LoVo (cell line): ENCODE measurements around the gene SDK1.
"Not testable (repeated sequence)": the region's sequence is repeated elsewhere in the genome, so short reads cannot be mapped to it uniquely, and the experiment has no call there.

Experiments
- DNase-seq: peaks from one replicate; pipeline ENCODE4 v3.0.0-alpha.2; 2016; ENCODE audit warnings: low spot score

SDK1 gene

DNA sequence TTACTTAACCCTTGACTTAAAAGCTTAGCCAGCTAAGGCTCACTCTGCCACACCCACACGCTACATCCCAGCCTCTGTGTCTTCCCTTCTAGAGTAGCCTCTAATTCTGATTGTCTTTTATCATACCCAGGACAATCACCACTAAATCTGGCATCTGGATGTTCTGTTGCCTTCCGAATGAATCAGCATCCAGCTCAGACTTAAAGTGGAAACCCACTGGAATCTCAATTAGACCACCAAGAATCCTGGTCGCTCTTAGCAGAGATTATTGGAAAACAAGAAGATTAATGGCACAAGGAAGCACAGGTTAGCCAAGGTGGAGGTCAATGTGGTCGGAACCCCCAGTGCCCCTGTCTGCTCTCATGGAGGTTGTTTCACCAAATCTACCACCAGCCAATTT lies 976.9 kb downstream of the SDK1 start:
- no peak for DNase-seq

DNA sequence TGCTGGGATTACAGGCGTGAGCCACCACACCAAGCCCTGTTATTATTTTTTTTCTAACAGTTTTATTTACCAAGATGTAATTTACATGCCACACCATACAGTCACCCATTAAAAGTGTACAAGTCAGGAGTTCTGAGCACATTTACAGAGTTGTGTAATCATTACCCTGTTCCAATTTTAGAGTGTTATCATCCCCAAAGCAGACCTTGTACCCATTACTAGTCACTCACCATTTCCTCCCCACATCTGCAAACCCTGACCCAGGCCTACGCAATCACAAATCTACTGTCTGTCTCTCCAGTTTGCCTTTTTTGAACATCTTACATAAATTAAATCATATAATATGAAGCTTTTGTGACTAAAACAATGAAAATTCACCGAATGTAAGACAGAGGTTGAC lies 978.2 kb downstream of the SDK1 start:
- no peak for DNase-seq

DNA sequence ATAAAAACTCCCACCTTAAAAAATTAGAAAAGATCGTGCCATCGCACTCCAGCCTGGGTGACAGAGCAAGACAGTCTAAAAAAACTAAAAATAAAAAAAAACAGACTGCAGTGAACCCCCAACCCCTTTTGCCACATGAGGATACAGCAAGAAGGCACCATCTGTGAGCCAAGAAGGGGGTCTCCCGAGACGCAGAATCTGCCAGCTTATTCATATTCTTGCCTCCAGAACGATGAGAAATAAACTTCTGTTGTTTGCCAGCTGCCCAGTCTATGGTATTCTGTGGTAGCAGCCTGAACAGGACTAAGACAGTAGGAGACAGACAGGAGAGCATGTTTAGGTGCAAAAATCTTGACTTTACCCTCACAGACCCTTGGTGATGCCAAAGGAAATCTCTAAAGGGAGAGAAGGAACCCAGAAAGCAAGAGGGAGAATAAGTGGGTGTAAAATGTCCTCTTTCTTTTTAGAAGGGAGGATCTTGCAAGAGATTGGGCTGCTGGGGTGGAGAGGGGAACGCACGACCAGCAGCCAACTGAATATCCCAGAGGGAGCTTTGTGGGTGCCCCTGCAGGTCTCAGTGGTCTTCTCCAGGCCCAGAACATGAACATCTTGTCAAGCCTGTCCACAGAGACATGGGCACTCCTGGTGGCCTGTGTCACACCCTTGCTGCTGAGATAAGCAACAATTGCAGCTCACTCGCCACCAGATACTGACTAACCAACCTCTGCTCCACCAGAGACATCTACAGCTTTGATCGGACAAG lies 980.4 kb downstream of the SDK1 start:
- no peak for DNase-seq

DNA sequence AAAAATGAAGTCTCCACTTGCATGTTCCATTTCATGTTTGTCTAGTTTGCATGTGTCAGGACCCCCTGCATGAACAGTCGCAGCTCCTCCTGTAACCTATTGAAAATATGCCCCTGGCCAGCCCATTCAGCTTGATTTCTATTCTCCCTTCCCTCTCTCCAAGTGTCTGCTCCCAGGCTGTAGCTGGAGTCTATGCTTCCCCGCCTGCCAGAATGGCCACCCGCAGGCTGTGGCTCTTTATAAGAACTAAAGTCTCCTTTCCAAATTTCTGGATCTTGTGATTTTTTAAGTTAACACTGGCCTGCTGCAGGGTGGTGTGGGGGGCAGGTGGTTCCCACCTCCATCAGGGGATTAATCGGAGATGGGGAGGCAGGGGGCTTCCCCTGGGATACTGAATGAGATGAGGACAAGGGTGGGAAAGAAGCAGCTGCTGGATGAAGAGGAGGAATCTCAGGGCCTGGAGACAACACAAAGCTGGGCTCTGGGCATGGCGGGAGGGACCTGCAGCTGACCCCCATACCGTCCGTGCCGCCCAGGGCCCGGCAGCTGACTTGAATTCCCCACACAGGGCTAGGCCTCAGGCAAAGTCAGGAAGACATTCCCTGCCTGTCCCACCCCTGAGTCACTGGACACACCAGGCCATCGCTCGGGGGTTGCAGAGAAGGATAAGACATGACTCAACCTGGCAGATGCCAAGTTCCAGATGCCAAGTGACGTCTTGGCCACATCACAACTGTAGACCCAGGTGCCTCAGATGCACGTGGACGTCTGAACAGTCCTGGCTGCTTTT lies 981.6 kb downstream of the SDK1 start:
- DNase-seq: peak; percentile 76

DNA sequence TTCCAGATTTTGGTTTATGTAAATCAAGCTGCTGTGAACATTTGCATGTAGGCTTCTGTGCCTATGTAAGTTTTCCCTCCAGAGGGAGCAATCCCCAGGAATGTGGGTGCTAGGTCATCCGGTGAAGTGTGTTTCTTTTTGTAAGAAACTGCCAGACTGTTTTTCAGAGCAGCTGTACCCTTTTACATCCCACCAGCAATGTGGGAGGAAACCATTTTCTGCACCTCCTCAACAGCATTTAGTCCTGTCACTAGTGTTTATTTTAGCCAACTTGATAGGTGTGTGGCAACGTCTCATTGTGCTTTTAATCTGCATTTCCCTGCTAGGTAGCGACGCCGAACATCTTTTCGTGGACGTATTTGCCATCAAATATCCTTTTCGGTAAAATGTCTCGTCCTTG lies 985.3 kb downstream of the SDK1 start:
- DNase-seq: no peak

DNA sequence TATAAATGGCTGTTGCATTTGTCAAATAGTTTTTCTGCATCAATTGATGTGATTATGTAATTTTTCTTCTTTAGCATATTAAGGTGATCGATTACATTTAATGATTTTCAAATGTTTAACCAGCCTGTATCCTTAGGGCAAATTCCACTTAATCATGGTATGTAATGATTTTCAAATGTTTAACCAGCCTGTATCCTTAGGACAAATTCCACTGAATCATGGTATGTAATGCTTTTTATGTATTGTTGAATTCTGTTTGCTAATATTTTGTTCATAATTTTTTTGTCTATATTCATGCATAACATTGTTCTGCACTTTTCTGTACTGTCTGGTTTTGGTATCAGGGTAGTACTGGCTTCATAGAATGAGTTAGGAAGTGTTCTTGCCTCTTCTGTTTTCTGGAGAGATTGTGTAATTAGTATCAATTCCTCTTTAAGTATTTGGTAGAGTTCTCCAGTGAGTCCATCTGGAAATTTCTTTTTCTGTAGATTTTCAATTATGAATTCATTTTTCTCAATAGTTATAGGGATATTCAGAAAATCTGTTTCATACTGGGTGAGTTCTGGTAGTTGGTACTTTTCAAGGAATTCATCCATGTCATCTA lies 987.8 kb downstream of the SDK1 start:
- DNase-seq: no peak

DNA sequence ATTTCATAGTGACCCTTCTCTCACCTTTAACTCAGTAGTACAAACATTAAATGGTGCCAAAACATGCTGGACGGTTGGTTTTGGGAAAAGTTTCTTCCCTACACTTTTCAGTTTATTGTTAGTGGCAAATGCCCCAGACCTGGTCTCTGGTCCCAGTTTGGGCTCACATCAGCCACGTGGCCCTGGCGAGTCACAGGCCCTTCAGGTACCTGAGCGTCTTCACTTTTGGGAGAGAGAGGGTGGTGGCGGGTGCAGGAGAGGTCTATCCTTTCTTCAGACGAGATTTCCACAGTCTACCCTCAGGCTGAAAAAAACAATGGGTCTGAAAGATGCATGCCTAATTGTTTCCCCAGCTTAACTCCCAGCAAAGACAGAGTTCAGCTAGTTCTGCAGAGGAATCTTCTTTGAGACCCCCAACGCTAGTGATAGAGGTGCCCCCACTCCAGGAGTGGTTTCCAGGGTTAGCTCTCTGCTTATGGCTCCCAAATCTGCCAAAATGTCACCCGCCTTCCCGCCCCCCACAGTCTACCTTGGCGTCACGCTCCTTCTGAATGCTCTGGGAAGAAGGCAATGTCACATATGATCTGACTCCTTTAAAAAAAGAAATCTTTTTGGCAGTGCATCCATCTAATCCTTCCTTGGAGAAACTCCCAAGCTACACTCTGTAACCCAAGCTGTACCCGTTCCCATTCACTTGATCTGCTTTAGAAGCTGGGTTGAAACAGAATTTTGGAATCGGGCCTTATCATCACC lies 996.3 kb downstream of the SDK1 start:
- DNase-seq: no peak

DNA sequence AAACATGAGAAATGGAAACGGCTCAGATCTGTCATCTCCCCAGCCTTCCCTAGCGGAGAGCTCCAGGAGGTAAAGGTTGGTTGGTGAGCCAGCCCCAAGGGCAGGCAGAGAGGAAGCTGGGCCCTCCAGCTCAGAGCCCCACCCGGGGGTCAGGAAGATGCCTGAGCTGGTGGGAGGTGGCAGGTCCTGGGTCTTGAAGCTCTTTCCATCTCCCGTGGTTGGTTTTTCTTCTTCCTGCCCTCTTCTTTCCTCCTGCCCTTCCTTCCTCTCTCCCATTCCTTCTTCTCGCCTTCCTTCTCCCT lies 996.8 kb downstream of the SDK1 start:
- DNase-seq: no peak

DNA sequence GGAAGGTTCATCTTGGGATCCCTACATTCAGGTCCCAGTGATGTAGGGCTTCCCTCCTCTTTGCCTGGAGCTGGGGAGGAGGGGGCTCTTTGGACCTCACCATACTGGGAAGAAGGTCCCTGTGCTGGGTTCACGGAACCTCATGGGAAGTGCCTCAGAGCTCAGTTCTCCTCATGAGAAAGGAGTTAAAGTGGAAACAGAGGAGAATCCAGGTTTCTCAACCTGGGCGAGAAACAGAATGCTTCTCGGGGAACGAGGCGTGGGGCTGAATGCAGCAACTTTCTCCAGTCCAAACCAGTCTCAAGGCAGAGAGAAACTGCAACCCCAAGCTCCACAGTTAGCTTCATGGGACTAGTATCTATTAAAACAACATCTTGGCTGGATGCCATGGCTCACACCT lies 998.4 kb downstream of the SDK1 start:
- DNase-seq: no peak

DNA sequence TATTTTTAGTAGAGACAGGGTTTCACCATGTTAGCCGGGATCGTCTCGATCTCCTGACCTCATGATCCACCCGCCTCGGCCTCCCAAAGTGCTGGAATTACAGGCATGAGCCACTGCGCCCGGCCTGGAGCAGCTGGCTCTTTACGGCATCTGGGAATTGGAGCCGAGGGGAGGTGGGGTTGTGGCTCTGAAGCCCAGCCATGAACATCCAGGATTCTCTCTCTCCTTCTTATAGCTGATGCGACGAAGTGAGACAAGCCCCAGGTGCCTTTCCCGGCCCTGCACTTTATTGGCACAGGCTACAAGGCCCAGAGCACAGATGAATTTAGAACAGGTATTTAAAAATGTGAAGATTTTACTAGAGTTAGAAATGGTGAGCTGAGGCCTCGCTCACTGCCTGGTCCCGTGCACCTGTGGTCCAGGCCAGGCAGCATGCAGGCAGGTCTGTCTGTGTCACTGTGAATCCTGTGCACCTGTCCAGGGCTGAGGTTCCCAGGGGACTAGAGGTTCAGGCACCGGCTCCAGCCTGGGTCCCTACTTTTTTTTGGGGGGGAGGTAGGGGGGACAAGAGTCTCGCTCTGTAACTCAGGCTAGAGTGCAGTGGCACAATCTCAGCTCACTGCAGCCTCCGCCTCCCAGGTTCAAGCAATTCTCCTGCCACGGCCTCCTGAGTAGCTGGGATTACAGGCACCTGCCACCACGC lies 1001.3 kb downstream of the SDK1 start:
- no peak for DNase-seq

DNA sequence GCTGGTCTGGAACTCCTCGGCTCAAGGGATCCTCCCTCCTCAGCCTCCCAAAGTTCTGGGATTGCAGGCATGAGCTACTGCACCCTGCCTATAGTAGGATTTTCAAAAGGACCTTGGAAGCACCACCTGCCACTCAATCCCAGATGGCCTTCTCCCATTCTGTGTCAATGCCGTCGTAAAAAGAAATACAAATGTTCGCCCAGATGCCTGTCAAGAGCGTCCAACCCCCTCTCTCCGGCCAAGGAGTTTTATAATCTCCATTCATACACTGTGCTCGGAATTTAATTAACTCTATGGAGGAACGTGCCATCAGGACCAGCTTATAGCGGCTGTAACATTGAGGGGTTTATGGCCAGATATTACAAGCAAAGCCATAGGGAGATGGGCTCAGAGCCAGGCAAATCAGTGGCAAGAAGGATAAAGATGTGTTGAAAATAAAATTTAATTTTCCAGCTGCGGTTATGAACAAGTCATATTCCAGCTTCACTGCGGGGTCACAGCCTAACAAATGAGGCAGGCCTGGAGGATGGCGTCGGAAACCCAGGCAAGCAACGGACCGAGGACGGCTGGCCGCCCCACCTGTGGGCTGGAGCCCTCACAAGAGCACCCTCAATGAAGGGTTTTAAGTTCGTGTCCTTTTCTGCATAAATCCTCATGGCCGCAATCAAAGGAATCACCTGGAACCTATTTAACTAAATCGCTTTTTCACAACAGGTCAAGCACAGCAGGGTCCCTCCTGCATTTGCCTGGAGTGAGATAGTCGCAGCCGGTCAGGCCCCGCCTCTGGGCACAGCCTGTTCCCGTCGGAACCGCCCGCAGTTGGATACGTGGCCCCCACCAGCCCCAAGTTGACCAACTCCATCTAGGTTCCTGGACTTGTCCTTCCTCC lies 1006.5 kb downstream of the SDK1 start:
- no peak for DNase-seq

DNA sequence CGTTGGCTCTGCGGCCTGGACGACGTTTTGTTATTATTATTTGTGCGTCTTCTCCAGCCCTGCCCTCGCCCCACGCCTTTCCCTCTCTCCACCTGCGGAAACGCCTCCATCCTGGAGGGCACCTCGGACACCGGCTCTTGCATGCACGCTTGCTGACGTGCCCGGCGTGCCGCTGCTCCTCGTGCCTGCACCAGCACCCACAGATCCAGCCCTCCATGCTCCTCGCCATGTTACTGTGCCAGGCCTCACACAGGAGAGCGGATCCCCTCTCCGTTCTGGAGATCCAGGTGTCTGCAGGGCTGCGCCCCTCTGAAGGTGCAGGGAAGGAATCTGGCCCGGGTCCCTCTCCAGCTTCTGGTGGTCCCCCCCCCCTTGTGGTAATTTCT lies 1007.1 kb downstream of the SDK1 start:
- DNase-seq: no peak

DNA sequence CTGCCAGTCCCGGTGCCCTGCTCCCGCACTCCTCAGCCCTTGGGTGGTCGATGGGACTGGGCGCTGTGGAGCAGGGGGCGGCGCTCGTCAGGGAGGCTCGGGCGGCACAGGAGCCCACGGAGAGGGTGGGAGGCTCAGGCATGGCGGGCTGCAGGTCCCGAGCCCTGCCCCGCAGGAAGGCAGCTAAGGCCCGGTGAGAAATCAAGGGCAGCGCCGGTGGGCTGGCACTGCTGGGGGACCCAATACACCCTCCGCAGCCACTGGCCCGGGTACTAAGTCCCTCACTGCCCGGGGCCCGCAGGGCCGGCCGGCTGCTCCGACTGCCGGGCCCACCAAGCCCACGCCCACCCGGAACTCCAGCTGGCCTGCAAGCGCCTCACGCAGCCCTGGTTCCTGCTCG lies 1012.9 kb downstream of the SDK1 start:
- DNase-seq: not testable (repeated sequence)

DNA sequence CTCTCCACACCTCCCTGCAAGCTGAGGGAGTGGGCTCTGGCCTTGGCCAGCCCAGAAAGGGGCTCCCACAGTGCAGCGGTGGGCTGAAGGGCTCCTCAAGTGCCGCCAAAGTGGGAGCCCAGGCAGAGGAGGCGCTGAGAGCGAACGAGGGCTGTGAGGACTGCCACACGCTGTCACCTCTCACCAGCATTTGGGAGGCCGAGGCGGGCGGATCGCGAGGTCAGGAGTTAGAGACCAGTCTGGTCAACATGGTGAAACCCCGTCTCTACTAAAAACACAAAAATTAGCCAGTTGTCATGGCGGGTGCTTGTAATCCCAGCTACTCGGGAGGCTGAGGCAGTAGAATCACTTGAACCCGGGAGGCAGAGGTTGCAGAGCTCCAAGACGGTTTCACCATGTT lies 1013.3 kb downstream of the SDK1 start:
- not testable (repeated sequence) for DNase-seq
